Fibroblast of skin of left biceps (primary cell): ENCODE data around the gene GRK6.

Experiments
- DNase-seq, 2 experiments: peaks; one replicate each; pipeline ENCODE4 v3.0.0-alpha.2; 2013; ENCODE audit warnings: low read depth in 2 of 2

The GRK6 gene

DNA sequence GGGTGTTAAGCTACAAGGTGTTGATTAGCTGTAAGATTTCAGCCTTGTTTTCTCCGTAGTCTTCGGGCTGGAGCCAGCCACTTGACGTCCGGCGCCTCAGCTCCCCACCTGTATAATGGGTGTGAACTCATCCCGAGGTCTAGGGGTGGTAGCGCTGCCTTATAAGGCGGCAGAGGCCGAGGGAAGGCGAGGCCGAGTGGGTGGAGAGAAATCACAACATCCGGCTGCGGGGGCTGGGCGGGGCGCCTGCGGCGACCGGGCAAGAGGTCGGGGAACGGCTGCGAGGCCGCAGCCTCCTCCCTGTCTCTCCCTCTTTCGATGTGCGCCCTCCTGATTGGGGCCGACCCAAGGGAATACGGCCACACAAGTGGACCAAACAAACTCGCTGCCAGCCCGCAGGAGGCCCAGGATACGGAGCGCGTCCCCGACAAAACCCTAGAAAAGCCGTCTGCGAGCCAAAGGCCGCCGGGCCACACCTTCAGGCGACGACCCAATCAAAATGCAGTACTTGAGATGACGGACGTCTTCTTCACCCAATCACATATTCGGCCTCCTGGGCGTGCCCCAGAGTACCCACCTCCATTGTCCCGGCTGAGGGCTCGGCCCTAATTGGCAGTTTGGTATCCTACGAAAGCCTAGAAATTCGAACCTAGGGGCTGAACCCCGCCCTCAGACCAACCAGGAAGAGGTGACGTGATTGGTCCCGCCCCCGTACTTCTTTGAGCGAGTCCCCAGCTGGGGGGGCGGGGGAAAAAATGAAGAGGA is 493 bp upstream of the GRK6 start:
- DNase-seq, result peak; percentile 100

DNA sequence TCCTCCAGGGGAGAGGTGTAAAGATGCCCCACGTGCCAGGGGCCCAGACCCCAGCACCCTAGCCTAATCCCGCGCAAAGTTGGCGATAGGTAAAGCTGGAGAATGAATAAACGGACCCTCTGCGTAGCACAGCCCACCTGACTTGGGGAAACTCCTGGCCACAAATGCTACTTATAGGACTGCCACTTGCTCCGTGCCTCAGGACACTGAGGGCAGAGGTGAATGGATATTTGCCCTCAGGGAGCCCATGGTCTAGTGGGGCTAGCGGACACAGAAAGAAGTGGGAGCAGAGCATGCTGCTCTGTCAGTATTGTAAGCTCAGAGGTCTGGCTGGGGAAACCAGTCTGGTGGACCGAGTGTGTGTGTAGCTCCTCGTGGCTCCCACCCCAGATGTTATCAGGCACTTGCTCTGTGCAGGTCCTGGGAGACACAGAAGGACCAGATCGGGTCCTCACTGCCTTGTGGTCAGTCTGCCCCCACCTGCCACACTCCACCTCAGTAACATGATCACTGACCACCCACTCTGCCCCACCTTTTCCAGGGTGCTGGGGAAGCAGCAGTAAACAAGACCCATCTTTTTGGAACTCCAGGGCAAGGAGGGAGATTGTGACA is 841 bp downstream of the GRK6 start:
- no peak for DNase-seq

DNA sequence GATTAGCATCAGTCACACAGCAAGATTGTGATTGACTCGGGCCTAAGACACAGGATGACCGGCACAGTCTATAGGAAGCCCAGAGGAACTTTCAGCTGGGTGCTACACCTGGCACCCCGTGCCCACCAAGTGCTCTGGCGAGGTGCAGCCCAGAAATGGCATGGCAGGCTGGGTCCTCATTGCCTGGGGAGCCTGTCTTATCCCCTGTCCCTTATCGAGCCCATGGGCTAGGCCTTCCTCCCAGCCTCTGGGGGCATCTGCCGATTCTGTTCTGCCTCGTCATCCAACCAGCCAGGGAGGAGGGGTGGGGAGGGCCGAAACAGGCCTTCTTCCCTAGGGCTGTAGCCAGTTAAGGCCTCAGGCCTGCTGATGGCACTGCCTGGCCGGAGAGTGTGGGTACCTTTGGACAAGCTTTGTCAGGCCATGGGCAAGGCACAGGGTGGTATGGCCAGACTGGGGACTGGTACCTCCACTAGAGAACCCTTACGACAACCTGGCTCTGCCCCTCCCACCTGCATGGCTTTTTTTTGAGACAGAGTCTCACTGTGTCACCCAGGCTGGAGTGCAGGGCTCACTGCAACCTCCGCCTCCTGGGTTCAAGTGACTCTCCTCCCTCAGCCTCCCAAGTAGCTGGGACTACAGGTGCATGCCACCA is 1.6 kb downstream of the GRK6 start:
- DNase-seq, result no peak

DNA sequence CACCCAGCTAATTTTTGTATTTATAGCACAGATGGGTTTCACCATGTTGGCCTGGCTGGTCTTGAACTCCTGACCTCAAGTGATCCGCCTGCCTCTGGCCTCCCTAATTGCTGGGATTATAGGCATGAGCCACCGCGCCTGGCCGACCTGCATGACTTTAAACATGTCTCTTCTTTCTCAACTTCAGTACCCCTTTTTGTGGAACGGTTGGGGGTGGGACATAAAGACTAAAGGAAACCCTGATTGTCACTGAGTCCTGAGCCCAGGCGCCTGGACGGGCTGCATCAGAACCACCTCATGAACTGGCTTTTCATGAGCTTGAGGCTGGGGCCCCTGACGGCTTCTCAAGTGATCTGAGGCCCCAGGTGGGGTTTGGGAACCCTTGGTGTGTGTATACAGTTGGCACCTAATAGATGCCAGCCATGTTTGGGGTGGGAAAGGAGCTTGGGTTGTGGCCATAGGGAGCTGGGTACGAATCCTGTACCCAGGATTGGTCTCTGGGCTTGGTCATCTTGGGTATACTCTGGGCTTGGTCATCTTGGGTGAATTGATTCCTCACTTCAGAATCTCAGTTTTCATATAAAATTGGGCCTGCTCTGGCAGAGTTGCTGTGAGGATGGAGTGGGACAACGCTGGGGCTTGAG is 2.2 kb downstream of the GRK6 start:
- no peak for DNase-seq

DNA sequence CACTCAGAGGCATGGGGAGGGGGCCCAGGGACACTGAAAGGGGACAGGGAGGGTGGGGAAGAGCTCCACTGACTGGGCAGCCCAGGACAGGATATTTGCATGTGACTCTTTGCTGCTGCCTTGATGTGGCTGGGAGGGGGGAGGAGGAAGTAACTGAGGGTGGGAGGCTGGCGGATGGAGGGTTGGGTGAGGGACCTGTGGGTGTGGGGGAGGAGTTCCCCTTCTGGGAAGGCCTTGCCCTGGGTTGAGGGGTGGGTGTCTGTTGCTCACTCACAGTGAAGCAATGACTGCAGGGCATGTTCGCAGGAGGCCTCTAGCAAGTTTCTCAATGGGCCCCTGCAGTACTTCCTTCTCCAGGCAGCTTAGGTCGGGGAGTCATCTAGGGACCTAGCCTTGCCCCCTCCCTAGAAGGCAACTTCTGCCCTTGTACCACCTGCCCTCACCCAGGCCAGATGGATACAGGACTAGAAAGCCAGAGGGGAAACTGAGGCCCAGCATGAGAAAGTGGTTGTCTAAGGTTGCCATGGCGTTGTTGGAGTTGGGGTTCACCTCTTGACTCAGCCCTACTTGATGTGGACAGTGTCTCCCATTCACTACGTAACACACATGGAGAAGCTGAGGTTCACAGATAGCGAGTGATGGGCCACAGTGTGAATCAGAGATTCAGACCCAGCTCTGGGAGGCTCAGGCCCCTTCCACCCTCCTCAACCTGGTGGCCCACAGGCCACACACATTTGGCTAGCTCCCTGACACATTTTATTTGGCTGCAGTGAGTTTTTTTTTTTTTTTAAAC is 3.0 kb downstream of the GRK6 start:
- DNase-seq, result no peak

DNA sequence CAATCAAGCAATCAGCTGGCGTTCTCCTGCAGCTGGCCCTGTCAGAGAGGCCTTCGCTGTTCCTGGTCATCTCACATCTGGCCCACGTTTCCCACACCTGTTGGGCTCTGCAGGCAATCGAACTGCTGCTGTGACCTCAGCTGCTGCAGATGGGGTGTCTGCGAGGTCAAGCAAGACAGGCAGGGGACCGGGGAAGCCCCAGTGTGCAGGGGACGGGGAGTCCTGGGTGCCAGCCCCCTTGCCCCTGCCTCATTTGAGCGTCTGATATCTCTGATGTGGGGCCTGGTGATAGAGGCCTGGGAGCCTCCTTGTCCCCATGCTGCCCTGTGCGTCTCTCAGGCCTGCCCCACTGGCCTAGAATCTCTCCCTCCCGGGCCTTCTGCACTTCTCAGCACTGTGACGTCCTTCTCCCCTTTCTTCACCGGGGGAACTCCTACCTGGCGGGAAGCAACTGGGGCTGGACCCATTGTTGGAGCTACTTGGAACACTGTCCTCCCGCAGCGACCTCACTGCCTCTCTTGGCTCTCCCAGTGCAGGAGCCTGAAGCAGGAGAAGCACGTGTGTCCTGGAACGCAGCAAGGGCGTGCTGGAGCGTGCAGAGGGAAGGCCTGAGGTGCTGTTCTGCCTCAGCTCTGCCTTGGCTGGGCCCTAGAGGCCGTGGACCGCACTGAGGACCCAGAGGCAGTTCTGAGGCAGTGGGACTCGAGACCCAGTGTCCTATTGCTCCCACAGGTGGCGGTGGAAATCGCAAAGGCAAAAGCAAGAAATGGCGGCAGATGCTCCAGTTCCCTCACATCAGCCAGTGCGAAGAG is 3.9 kb downstream of the GRK6 start:
- DNase-seq, result no peak

DNA sequence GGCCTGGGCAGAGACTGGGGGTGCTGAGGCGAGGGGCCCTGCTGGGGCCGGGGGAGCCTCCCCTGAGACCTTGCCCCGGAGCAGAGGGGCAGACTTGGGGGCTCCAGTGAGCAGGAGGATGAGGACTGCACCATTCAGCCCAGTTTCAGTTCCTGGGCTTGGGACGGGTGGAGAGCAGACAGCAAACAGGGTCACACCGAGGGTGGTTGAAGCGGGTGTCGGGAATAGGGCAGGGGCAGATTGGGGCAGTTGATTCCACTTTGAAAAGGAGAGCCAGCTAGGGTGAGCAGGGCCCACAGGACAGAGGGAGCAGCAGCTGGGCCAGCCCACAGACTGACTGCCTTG is 4.5 kb downstream of the GRK6 start:
- no peak for DNase-seq

DNA sequence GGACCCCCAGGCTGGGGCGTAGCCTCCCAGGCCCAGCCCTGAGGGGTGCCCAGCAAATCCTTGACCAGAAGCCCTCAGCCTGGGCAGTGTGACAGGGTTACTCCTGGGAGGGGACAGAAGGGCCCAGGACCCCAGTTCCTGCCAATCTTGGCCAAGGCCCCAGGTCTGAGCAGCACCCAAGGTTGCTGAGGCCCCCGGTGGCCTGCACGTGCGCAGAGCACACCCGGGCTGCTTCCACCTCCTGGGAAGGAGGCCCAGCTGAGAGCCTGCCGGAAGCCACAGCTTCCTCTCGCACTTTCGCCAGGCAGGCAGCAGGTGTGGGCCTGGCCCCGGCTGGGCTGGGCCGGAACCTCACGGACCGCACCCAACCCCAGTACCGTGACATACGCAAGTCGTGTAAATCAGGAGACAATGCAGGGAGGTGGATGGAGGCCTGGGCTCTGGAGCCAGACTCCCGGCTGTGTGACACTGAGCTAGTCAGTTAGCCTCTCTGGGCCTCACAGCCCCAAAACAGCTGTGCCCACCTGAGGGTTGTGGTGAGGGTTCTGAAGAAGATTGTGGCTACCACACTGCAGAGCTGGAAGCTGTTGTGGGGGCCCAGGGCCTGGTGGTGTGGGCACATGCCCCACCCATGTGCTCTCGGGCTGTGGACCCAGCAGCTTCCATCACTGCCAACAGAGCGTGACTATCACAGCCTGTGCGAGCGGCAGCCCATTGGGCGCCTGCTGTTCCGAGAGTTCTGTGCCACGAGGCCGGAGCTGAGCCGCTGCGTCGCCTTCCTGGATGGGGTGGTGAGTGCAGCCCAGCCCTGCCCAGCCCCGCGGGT is 5.1 kb downstream of the GRK6 start:
- no peak for DNase-seq

DNA sequence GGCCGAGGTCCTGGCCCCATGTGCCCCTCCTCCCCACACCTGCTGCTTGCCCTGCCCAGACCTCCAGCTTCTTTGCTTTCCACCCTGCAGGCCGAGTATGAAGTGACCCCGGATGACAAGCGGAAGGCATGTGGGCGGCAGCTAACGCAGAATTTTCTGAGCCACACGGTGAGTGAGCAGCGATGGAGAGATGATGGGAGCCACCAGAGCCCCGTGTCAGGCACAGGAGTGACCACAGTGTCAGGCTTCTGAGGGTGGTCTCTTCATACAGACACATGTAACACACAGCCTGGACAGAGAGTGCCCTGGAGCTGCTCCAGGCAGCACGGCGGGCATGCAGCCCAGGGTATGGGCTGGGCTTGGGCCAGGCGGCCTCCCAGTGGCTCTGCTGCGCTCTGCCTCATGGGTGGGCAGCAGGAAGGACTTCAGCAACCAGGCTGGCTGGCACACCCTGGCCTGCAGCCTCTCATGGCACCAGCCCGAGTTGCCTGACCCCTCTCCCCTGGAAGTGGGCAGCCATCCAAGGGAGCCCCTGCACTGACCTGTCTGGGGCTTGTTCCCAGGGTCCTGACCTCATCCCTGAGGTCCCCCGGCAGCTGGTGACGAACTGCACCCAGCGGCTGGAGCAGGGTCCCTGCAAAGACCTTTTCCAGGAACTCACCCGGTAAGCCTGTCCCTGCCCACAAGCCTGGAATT is 5.8 kb downstream of the GRK6 start:
- no peak for DNase-seq

DNA sequence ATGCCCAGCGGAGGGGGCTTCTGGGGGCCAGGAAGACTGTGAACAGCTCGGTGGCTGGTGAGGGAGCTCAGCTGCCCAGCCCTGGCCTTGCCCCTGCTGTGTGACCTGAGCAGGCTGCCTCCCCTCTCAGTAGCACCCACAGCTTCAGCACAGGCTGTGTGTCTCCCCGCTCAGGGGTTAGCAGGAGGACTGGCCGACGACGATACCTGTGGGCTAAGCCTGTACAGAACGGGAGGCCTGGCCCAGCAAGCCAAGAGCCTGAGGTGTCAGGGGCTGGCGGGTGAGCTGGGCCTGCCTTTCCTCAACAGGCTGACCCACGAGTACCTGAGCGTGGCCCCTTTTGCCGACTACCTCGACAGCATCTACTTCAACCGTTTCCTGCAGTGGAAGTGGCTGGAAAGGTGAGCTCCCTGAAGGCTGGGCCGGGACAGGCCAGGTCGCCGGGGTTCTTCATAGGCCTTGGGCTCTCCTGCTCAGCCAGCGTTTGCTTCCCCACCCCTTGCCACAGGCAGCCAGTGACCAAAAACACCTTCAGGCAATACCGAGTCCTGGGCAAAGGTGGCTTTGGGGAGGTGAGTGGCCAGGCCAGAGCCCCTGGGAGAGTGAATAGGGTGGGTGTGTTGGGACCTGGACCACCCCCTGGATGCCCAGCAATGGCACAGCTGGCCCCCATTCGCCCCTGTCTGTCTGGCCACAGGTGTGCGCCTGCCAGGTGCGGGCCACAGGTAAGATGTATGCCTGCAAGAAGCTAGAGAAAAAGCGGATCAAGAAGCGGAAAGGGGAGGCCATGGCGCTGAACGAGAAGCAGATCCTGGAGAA is 6.6 kb downstream of the GRK6 start:
- no peak for DNase-seq

DNA sequence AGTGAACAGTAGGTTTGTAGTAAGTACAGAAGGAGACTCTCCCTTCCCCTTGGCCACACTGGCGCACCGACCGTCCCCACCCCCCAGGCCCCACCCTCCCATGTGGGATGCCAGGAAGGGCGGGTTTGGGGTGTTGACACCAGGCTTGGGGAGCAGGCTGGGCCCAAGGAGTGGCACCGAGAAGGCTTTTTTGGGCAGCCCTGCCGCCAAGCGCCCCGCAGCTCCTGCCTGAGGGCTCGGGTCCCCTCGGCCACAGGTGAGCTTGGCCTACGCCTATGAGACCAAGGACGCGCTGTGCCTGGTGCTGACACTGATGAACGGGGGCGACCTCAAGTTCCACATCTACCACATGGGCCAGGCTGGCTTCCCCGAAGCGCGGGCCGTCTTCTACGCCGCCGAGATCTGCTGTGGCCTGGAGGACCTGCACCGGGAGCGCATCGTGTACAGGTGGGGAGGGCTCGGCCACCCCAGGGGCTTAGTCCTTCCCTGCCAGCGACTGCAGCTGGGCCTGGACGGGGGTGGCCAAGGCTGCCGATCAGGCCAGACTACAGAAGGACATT is 7.3 kb downstream of the GRK6 start:
- no peak for DNase-seq

DNA sequence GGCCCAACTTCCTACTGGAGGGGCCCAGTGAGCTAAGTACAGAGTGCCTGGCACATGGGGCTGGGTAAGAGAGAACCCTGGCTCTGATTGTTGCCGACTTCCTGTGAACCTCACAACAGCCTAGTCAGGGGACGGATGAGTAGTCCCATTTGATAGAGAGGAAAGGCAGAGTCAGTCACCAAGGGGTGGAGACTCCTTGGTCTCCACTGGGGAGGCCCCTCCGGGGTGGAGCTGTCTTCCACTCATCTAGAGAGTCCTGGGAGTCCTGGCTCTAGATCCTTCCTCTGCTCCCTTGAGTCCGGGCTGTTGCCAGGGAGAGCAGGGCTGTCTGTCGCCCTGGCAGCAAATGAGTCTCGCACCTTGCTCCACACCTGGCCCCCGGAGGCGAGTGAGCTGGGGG is 8.0 kb downstream of the GRK6 start:
- DNase-seq, result no peak

DNA sequence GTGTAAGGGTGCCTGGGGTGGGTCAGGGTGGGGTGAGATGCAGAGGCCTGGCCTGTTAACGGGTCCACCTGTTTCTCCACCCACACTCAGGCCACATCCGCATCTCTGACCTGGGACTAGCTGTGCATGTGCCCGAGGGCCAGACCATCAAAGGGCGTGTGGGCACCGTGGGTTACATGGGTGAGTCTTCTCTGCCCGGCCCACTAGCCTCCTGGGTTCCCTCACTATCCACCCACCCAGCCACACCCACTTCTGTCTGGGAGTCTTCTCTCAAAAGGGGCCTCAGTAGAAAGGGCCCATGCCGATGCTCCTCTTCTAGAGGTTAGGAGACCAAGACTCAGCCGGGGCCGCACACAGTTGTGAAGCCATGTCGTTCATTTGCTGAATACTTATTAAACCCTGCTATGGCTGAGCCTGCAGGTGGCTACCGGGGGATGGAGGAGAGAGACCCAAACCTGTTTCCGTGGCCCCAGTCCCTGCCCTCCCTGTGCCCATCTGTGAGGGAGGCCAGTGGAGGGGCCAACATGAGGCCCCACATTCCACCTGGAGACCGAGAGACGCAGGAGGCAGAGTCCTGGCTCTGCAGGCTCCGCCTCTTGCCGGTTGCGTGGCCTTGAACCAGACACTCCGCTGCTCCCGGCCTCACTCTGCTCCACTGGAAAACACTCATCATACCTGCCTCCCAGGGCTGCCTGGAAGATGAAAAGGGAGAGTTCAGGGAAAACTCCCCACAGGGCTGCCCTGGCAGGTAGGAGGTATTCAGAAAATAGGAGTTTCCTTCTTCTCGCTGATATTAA is 8.7 kb downstream of the GRK6 start:
- DNase-seq, result no peak

DNA sequence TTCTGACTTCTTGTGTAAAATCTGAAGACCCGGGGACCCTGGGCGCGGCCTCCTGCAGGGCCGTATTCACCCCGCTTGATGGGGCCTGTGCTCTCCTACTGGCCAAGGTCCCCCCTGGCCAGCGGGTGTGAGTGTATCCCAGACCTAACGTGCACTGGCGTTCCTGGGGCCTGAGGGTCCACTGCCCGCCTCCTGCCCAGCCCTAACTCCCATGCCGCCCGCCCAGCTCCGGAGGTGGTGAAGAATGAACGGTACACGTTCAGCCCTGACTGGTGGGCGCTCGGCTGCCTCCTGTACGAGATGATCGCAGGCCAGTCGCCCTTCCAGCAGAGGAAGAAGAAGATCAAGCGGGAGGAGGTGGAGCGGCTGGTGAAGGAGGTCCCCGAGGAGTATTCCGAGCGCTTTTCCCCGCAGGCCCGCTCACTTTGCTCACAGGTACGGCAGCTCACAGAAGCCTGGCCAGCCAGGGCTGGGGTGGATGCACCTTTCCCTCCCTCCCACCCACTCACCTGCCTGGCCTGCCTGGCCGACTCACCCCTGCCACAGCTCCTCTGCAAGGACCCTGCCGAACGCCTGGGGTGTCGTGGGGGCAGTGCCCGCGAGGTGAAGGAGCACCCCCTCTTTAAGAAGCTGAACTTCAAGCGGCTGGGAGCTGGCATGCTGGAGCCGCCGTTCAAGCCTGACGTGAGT is 9.5 kb downstream of the GRK6 start:
- no peak for DNase-seq

DNA sequence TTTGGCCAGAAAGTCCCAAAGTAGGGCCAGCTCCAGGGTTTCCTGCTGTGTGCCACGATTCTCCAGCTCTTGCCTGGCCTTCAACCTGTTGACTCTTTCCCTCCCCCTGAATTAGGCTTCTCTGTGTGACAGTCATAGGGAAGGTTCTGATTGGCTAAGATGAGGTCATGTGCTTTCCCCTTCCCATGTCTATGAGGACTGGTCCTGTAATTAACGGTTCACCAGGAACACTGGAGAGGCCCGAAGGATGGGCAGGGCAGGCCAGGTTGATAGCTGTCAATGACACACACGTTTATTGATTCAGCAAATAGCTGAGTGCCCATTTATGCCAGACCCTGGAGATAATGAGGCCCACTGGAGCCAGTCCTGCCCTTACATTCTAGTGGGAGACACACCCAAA is 11.1 kb downstream of the GRK6 start:
- DNase-seq, result no peak

DNA sequence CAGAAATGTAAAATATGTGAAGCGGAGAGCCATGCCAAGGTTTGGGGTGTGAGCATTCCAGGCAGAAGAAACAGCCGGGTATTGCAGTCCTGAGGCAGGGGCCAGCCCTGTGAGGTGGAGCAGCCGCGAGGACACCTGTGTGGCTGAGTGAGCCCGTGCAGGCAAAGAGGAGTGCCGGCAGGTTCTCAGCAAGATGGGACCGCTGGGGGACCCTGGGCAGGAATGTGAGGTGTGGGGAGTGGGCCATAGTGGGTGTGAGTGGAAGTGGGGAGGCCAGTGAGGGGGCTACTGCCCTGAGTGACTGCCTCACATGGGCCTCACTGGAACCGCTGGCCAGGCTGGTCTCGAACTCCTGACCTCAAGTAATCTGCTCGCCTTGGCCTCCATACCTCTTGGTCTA is 12.0 kb downstream of the GRK6 start:
- no peak for DNase-seq

DNA sequence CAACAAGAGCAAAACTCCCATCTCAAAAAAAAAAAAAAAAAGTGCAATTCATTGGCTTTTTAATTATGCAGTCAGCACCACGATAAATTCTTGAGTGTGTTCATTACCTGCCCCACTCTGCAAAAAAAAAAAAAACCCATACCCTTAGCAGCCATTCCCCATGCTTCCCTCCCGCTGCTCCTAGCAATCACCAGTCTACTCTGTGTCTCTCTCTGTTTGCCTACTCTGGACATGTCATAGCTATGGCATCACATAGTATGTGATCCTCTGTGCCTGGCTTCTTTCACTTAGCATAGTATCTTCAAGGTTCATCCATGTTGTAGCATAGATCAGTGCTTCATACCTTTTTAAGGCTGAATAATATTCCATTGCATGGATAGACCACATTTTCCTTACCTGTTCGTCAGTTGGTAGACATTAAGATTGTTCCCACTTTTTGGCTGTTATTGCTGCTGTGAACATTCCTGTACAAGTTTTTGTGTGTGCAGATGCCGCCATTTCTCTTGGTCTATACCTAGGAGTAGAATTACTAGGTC is 13.1 kb downstream of the GRK6 start:
- DNase-seq, result no peak
